Measurements from ENCODE around the gene TNFSF11. TPM values are rescaled to one million over a fixed set of nuclear protein-coding genes. Genes with fewer than 3 reads are reported as not detected.

Gene TNFSF11, protein sequence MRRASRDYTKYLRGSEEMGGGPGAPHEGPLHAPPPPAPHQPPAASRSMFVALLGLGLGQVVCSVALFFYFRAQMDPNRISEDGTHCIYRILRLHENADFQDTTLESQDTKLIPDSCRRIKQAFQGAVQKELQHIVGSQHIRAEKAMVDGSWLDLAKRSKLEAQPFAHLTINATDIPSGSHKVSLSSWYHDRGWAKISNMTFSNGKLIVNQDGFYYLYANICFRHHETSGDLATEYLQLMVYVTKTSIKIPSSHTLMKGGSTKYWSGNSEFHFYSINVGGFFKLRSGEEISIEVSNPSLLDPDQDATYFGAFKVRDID
- total RNA-seq (under 1 TPM in 1 of 5 donors, not detected in 4; 0.55 TPM), polyA plus RNA-seq (under 1 TPM in 1 of 3 donors, not detected in 2; 0.13 TPM)
- long read RNA-seq, donor 1 = 0 reads
- long read RNA-seq, donor 2, partial matches to known transcripts = 0 of 1 reads
- long read RNA-seq, donor 2, other reads (novel, unspliced or antisense) = 0 of 1 reads
- long read RNA-seq, donor 3 = 0 reads
- long read RNA-seq, donor 4 = 0 reads
- long read RNA-seq, donor 5, partial matches to known transcripts = 0 of 1 reads
- long read RNA-seq, donor 5, other reads (novel, unspliced or antisense) = 0 of 1 reads
- long read RNA-seq, donor 6 = 0 reads
- long read RNA-seq, donor 7, partial matches to known transcripts = 0 of 1 reads
- long read RNA-seq, donor 7, other reads (novel, unspliced or antisense) = 0 of 1 reads
- long read RNA-seq, donor 8 = 0 reads
- long read RNA-seq, donor 9 = 0 reads
- long read RNA-seq, donor 10 = 0 reads

DNA sequence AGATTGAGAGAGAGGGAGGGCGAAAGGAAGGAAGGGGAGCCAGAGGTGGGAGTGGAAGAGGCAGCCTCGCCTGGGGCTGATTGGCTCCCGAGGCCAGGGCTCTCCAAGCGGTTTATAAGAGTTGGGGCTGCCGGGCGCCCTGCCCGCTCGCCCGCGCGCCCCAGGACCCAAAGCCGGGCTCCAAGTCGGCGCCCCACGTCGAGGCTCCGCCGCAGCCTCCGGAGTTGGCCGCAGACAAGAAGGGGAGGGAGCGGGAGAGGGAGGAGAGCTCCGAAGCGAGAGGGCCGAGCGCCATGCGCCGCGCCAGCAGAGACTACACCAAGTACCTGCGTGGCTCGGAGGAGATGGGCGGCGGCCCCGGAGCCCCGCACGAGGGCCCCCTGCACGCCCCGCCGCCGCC is at the start of gene TNFSF11:
TSS of gene TNFSF11 (plus strand) at position 142 of the 400 bp plus-strand sequence. CDS start at position 294, 152 bp downstream.
- peak in 1 of 2 donors; percentile 57 for DNase-seq
- no peaks in the 10 kb centered on the region for H3K36me3 ChIP-seq
- peaks cover 0 to 6% (median 0%) of the 10 kb centered on the region in 4 donors for H3K9me3 ChIP-seq
- H3K4me3 ChIP-seq = peak within 1 kb of the TSS; percentile 26 to 55 (median 38)
- H3K27ac ChIP-seq = no peak within 1 kb of the TSS
- peaks cover 3 to 16% (median 13%) of the 10 kb centered on the region in 4 donors for H3K4me1 ChIP-seq
- intact Hi-C loops (cut with DNase I; ENCODE audit: low total_unique reads) = no loop called here
- 2 to 6% (median 4%) methylated on average over 24 to 39 of the region's 39 CpGs for WGBS, 5 donors
- peaks cover 6 to 66% (median 23%) of the 10 kb centered on the region in 3 donors for H3K27me3 ChIP-seq
- TF ChIP-seq EP300 (IDR thresholded peaks at IDR 0.05) = no peak
- no peak for TF ChIP-seq POLR2AphosphoS5 (IDR thresholded peaks at IDR 0.05)
- TF ChIP-seq POLR2A (IDR thresholded peaks at IDR 0.05) = no peak
- TF ChIP-seq, protein P1, sequence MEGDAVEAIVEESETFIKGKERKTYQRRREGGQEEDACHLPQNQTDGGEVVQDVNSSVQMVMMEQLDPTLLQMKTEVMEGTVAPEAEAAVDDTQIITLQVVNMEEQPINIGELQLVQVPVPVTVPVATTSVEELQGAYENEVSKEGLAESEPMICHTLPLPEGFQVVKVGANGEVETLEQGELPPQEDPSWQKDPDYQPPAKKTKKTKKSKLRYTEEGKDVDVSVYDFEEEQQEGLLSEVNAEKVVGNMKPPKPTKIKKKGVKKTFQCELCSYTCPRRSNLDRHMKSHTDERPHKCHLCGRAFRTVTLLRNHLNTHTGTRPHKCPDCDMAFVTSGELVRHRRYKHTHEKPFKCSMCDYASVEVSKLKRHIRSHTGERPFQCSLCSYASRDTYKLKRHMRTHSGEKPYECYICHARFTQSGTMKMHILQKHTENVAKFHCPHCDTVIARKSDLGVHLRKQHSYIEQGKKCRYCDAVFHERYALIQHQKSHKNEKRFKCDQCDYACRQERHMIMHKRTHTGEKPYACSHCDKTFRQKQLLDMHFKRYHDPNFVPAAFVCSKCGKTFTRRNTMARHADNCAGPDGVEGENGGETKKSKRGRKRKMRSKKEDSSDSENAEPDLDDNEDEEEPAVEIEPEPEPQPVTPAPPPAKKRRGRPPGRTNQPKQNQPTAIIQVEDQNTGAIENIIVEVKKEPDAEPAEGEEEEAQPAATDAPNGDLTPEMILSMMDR (IDR thresholded peaks at IDR 0.05) = no peak

DNA sequence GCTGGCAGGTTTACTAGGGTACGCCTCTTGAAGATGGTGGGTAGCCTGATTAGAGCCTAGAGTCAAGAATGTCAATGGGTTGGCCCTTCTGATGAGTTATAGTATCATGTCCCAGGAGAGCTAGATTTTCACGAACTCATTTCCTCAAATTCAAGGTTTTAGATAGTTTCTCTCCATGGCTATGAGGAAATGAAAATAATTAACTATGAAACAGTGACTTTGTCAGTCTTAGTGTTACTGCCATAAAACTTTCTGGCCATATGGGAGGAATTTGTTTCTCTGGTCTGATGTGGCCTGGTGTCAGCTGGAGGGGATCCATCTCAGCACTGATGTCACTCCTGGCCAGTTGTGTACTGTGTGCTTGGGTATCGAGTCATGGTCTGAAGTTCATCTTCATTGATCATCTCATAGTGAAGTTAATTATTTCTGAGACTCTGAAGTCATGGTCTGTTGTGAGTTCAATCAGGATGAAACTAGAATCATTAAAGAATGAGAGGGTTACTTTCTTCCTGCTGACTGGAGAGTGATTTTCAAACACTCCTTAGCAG is 49.4 kb upstream of the TNFSF11 start:
- Histone ChIP-seq H3K36me3 (no peaks in the 10 kb centered on the region), H3K4me3 (no peak overlapping the region), H3K27me3 (no peaks in the 10 kb centered on the region), H3K27ac (no peak overlapping the region), H3K9me3 (no peaks in the 10 kb centered on the region), H3K4me1 (no peaks in the 10 kb centered on the region)
- peak in 1 of 2 donors; percentile 23 for DNase-seq
- WGBS, 5 donors = 71 to 87% (median 81%) methylated on average over 3 of the region's 3 CpGs
- intact Hi-C loops (cut with DNase I; ENCODE audit: low total_unique reads) = no loop called here
- TF ChIP-seq, protein P1 (IDR thresholded peaks at IDR 0.05) = no peak
- TF ChIP-seq POLR2A (IDR thresholded peaks at IDR 0.05) = no peak
- no peak for TF ChIP-seq POLR2AphosphoS5 (IDR thresholded peaks at IDR 0.05)
- no peak for TF ChIP-seq EP300 (IDR thresholded peaks at IDR 0.05)

DNA sequence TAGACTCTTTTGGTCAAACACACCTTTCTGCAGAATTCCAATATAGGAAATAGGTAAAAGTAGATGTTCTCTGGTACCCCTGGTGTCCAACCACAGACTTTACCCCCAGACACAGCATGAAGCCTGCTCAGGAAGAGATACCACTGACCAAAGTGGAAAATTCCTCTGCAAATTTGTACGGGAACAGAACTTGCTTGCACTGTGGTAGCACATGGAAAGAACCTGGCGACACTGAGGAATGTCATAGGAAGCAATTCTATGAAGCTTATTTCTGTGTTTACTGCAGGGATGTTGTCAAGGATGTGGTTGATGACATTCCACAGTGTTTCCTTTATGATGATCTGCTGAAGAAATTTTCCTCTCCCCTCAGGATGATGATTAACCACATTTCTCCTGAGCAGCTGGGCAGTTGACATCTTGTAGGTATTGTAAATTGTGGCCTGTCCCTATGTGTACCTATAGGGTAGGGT is 48.9 kb upstream of the TNFSF11 start:
- Histone ChIP-seq H3K27ac (no peak overlapping the region), H3K27me3 (no peaks in the 10 kb centered on the region), H3K36me3 (no peaks in the 10 kb centered on the region), H3K4me1 (no peaks in the 10 kb centered on the region), H3K4me3 (no peak overlapping the region), H3K9me3 (no peaks in the 10 kb centered on the region)
- WGBS, 5 donors = 77 to 83% (median 80%) methylated on average over 2 of the region's 2 CpGs
- DNase-seq = no peak
- TF ChIP-seq POLR2AphosphoS5 (IDR thresholded peaks at IDR 0.05) = no peak
- no peak for TF ChIP-seq POLR2A (IDR thresholded peaks at IDR 0.05)
- TF ChIP-seq, protein P1 (IDR thresholded peaks at IDR 0.05) = no peak
- no peak for TF ChIP-seq EP300 (IDR thresholded peaks at IDR 0.05)
- intact Hi-C loops (cut with DNase I; ENCODE audit: low total_unique reads) = no loop called here

DNA sequence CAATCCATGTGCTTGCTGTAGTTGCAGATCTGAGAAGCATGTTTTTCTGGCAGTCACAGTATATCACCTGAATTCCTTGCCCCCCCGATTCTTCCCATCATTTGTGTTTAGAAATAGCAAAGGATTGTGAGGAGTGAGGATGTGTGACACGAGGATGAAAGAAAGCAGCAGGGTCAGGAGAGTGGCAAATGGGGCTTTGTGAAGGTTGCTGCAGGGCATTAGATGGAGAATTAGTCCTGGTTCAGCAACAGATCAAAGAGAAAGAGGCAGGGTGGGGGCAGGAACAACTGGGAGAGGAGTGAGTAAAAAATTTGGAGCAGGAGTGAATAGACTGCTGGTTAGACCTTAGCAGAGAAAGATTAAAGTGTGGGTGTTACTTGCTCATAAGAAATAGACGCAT is 47.7 kb upstream of the TNFSF11 start:
- H3K27ac ChIP-seq = no peak overlapping the region
- no peaks in the 10 kb centered on the region for H3K9me3 ChIP-seq
- no peaks in the 10 kb centered on the region for H3K4me1 ChIP-seq
- H3K4me3 ChIP-seq = no peak overlapping the region
- H3K27me3 ChIP-seq = no peaks in the 10 kb centered on the region
- no peak for DNase-seq
- 51 to 67% (median 64%) methylated on average over 3 of the region's 3 CpGs for WGBS, 5 donors
- intact Hi-C loops (cut with DNase I; ENCODE audit: low total_unique reads) = no loop called here
- TF ChIP-seq POLR2AphosphoS5 (IDR thresholded peaks at IDR 0.05) (no peak), POLR2A (IDR thresholded peaks at IDR 0.05) (no peak), EP300 (IDR thresholded peaks at IDR 0.05) (no peak)
- TF ChIP-seq, protein P1 (IDR thresholded peaks at IDR 0.05) = no peak
- H3K36me3 ChIP-seq = no peaks in the 10 kb centered on the region
